Measurements from ENCODE around the gene PROK1.

The PROK1 gene

GRCh38 chr1:110449661-110450651 lies 993 bp upstream of the PROK1 start:
- no peak overlapping the region for H3K4me3 ChIP-seq (ENCODE audit: low read depth, low read length)
- DNase-seq (ENCODE audit: low read depth): no peak
- TF ChIP-seq, protein P1, sequence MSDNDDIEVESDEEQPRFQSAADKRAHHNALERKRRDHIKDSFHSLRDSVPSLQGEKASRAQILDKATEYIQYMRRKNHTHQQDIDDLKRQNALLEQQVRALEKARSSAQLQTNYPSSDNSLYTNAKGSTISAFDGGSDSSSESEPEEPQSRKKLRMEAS (IDR thresholded peaks at IDR 0.05; ENCODE audit: low read depth, low read length): no peak
- no peak for TF ChIP-seq CTCF (IDR thresholded peaks at IDR 0.05; ENCODE audit: low read depth, low read length)
- no peak for TF ChIP-seq POLR2A (IDR thresholded peaks at IDR 0.05; ENCODE audit: extremely low read depth, insufficient read length)
- no peak for TF ChIP-seq MYC (IDR thresholded peaks at IDR 0.05; ENCODE audit: low read depth, low read length)

GRCh38 chr1:110452330-110452729 lies 1.4 kb downstream of the PROK1 start:
- DNase-seq (ENCODE audit: low read depth): no peak
- H3K4me3 ChIP-seq (ENCODE audit: low read depth, low read length): no peak overlapping the region
- TF ChIP-seq MYC (IDR thresholded peaks at IDR 0.05; ENCODE audit: low read depth, low read length): no peak

DNA sequence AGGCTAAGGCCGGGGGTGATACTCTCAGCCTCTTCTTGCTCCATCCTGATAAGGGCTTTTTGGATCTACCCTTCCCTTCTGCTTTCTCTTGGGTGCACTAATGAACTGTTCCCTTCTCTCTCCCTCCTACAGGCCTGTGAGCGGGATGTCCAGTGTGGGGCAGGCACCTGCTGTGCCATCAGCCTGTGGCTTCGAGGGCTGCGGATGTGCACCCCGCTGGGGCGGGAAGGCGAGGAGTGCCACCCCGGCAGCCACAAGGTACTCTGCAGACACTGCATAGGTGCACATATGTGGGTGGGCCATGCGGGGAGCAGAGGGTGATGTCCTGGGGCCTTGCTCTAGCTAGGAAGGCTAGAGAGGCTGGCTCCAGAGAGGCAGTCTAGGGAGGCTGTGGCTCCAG lies 2.9 kb downstream of the PROK1 start:
- H3K4me3 ChIP-seq (ENCODE audit: low read depth, low read length): no peak overlapping the region
- no peak for TF ChIP-seq CTCF (IDR thresholded peaks at IDR 0.05; ENCODE audit: low read depth, low read length)
- no peak for TF ChIP-seq POLR2A (IDR thresholded peaks at IDR 0.05; ENCODE audit: extremely low read depth, insufficient read length)
- TF ChIP-seq MYC (IDR thresholded peaks at IDR 0.05; ENCODE audit: low read depth, low read length): no peak
- TF ChIP-seq, protein P1 (IDR thresholded peaks at IDR 0.05; ENCODE audit: low read depth, low read length): no peak
- no peak for DNase-seq (ENCODE audit: low read depth)

DNA sequence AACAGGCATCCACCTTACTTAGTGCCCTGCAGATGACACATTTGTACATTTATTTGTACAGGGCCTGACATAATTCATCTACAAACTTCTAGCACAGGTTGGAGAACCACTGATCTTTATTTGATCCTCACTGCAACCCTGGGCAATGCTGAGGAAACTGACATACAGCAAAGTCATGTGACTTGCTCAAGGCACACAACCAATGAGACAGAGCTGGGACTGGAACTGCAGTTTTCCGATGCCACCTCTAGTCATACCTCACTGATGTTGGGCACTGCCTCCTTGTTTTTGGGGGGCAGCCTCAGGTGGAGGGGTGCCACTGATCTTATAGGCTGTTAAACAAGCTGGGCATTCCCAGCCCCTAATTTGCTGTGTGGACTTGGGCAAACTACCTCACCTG lies 3.4 kb downstream of the PROK1 start:
- no peak for DNase-seq (ENCODE audit: low read depth)
- TF ChIP-seq POLR2A (IDR thresholded peaks at IDR 0.05; ENCODE audit: extremely low read depth, insufficient read length): no peak
- TF ChIP-seq MYC (IDR thresholded peaks at IDR 0.05; ENCODE audit: low read depth, low read length): no peak
- TF ChIP-seq CTCF (IDR thresholded peaks at IDR 0.05; ENCODE audit: low read depth, low read length): no peak
- TF ChIP-seq, protein P1 (IDR thresholded peaks at IDR 0.05; ENCODE audit: low read depth, low read length): no peak
- H3K4me3 ChIP-seq (ENCODE audit: low read depth, low read length): no peak overlapping the region

DNA sequence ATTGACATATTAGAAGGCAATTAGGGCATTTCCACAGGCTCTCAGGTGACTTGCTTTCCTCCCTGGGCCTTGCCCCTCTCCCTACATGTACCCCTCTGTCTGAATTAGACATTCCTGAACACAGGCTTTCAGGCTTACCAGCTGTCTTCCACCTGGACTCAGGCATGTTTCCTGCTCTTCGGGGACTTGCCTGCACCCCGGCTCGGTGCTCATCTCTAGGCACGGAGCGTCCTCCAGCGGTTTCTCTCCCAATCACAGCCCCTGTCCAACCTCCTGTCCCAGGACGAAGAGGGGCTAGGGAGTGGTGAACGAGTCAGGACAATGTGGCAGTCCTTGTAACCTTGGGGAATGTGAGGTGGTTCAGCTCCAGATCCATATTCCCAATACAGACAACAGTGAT lies 4.2 kb downstream of the PROK1 start:
- TF ChIP-seq MYC (IDR thresholded peaks at IDR 0.05; ENCODE audit: low read depth, low read length) (no peak), POLR2A (IDR thresholded peaks at IDR 0.05; ENCODE audit: extremely low read depth, insufficient read length) (no peak)
- DNase-seq (ENCODE audit: low read depth): no peak

DNA sequence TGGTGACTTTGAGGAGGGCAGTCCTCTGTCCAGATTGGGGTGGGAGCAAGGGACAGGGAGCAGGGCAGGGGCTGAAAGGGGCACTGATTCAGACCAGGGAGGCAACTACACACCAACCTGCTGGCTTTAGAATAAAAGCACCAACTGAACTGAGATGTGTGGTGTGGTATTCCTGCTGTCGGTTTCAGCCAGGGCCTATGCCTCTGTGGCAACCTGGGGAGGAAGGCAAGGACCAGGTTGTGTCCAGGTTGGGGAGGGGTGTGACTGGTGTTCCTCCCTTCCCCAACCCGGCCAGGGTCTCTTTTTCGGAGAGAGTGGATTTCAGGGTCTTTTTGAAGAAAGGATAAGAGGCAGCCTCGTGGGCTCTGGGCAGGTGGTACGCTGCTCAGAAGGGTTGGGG lies 6.3 kb downstream of the PROK1 start:
- TF ChIP-seq CTCF (IDR thresholded peaks at IDR 0.05; ENCODE audit: low read depth, low read length) (no peak), POLR2A (IDR thresholded peaks at IDR 0.05; ENCODE audit: extremely low read depth, insufficient read length) (no peak), MYC (IDR thresholded peaks at IDR 0.05; ENCODE audit: low read depth, low read length) (no peak)
- TF ChIP-seq, protein P1 (IDR thresholded peaks at IDR 0.05; ENCODE audit: low read depth, low read length): no peak

More for the DNA sequence above, 4.2 kb downstream of the PROK1 start:
- no peak overlapping the region for H3K4me3 ChIP-seq (ENCODE audit: low read depth, low read length)

More for the DNA sequence above, 6.3 kb downstream of the PROK1 start:
- DNase-seq (ENCODE audit: low read depth): no peak
- H3K4me3 ChIP-seq (ENCODE audit: low read depth, low read length): no peak overlapping the region
